GM19452 (cell line): ENCODE measurements around the gene ACBD6.
"Not testable (repeated sequence)": the region's sequence is repeated elsewhere in the genome, so short reads cannot be mapped to it uniquely, and the experiment has no call there.

Source experiments
- ATAC-seq: cut with Tn5 transposase; IDR thresholded peaks from one replicate; pipeline ENCODE4 v1.9.1; 2021; ENCODE audit not compliant: unreplicated experiment

Gene ACBD6

DNA sequence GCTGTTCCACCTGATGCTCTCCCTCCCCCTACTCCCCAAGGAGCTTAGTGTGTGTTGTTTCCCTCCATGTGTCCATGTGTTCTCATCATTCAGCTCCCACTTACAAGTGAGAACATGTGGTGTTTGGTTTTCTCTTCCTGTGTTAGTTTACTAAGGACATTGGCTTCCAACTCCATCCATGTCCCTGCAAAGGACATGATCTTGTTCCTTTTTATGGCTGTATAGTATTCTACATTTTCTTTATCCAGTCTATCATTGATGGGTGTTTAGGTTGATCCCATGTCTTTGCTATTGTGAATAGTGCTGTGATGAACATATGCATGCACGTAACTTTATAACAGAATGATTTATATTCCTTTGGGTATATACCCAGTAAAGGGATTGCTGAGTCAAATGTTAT is 81.2 kb downstream of the ACBD6 start:
- ATAC-seq: not testable (repeated sequence)

DNA sequence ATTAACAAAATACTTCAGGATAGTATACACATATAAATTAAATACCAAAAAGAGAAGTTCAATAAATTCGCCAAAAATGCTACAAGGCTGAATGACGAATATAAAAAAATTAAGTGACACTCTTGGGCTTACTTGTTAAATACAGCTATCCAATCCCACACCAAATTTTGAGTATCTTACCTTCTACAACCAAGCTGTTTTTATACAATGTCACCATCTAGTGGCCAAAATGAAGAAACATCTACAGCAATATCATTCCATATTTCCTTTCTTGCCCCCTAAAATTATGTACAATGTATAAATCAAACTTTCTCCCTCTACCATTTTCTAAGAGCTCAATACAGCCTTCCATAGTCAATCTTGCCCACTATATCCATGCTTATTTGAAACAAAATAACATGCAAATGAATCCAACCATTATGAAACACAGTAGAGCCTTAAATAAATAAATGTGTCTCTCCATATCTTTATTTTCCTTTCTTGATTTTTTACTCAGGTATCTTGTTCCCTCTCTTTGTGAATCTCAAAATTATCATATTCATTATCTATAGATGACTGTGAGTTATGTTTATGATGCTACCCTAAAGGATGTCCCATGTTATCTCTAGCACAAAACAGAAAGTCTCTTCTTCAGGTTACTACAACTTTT is 86.3 kb downstream of the ACBD6 start:
- ATAC-seq: no peak

DNA sequence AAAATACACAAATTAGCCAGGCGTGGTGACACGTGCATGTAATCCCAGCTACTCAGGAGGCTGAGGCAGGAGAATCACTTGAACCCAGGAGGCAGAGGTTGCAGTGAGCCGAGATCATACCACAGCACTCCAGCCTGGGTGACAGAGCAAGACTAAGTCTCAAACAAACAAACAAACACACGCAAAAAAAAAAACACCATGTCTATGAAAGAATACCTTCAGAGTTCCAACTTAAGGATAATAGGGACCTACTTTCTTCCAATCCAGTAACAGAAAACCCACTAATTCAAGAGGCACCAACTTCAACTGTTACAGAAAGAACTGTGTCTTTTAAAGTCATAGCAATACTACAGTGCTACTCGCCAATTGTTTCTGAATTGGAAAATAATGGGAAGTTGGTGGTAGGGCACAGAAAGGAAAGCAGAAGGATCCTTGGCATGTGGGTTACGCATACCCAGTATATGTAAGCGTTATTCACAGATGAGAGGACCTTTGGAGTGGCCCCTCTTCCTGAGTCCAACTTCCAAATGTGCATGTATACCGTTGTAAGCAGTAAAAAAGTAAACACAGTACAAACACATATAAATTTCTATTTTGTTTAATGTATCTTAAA is 87.0 kb downstream of the ACBD6 start:
- ATAC-seq: no peak

DNA sequence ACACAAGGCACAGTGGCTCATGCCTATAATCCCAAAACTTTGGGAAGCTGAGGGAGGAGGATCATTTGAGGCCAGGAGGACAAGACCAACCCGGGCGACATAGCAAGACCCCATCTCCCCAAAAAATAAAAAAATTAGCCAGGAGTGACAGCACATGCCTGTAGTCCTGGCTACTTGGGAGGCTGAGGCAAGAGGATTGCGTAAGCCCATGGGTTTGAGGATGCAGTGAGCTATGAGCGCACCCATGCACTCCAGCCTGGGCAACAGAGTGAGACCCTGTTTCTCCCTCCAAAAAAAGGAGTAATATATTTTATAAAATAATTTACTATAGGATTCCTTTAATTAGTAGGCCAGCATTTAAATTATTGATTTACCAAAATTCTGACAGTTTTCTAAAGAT is 89.8 kb downstream of the ACBD6 start:
- ATAC-seq: no peak

DNA sequence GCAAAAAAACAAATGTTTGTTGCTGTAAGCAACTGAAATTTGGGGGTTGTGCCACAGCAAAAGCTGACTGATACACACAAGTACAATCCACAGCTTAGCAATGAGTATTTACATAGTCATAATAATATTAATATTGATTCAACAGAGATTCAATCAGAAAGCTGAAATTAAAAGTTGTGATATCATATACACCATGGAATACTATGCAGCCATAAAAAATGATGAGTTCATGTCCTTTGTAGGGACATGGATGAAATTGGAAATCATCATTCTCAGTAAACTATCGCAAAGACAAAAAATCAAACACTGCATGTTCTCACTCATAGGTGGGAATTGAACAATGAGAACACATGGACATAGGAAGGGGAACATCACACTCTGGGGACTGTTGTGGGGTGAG is 94.2 kb downstream of the ACBD6 start:
- ATAC-seq: not testable (repeated sequence)

DNA sequence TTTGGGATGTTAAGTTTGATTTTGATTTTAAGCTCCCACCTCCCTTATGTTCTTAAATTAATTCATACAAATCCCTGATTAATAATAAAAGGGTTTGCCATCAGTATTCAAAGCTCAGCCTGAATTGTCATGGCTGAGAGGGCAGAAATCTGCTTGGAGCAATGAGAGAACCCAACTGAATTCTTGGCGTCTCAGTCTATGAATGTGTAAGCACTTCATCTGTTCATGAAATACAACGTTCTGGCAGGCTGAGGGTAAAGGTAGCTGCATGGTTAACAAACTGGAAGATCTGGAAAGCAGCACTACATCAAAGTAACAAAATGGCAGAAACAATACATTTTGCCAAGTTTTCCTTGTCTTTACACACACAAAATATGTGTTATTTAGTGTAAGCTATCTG is 95.3 kb downstream of the ACBD6 start:
- ATAC-seq: no peak

DNA sequence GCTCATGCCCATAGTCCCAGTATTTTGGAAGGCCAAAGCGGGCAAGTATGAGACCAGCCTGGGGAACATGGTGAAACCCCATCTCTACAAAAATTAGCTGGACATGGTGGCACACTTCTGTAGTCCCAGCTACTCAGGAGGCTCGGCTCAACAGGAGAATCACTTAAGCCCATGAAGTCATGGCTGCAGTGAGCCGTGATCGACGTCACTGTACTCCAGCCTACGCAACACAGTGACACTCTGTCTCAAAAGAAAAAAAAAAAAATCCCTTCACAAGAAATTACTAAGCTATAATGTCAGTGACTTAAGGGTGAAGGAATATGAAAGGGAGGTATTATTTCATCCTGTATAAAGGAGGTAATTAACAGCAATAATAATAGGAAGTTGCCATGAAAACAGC is 99.8 kb downstream of the ACBD6 start:
- ATAC-seq: no peak

DNA sequence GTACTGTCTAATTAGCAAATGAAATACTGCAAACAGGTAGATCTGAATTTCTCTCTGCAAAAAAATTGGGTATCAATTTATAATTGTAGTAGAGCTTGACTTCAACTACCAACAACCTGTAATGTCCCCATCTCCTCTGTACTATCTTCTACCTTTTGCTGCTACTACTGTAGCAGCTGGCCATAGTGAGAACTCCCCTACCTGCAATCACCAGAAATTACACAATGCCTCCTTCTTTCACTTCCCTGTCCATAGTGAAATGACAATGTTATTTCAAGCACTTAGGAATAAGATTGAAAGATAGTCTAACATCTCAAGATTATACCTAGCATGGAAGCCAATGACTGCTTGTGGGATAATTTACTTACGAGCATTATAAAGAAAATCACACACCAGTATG is 100.4 kb downstream of the ACBD6 start:
- no peak for ATAC-seq

DNA sequence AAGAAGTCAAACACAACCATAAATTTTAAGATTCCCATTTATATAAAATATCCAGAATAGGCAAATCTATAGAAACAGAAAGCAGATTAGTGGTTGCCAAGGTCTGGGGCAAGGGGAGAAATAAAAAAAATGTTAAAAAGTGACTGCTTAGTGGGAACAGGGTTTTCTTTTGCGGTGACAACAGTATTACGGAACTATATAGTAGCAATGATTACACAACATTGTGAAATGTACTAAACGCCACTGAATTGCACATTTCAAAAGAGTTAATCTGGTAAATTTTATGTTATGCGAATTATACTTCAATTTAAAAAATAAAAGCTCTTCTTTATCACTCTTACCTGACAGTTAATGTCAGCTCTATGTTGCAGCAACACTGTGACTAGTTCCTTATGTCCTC is 105.2 kb downstream of the ACBD6 start:
- no peak for ATAC-seq

DNA sequence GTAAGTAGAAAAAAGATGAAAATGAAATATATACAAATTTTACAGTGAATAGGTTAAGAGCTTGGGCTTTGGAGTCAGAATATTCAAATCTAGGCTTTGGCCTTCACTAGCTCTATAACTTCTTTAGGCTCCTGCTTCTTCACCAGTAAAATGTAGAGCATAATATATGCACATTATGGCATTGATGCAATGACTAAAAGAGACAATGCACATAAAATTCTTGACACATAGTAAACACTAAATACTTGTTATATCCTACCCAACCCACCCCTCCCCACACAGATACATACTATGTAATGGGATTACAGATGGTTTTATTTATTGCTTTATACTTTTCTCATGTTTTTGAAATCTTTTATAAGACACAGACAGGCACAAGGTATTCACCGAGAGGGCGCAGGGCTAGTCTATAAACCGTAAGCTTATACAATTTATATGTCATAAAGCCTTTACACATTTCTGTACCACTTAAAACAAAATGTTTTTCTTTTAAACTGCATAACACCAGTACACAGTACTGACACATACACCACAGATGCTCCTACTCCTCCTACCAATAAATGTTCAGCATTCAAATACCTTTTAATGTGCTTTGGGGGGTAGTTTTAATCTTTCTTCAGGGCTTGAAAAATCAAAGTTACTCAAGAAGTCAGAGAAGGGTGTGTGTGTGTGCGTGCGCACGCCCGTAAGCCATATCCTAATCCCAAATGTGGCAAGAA is 109.8 kb downstream of the ACBD6 start:
- ATAC-seq: no peak

DNA sequence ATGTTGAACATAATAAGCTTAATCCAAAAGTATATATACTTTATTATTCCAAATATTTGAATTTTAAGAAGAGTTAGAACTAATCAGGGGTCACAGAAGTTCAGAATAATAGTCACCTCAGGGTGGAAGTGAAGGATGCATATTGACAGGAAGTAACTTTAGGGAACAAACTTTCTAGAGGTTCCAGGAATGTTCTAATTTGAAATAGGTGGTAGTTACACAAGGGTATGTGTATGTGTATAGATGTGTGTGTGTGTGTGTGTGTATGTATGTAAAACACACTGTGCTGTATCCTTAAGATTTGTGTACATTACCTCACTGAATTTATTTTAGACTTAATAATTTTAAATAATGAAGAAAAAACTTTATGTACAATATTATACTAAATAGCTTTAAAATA is 110.4 kb downstream of the ACBD6 start:
- ATAC-seq: no peak

DNA sequence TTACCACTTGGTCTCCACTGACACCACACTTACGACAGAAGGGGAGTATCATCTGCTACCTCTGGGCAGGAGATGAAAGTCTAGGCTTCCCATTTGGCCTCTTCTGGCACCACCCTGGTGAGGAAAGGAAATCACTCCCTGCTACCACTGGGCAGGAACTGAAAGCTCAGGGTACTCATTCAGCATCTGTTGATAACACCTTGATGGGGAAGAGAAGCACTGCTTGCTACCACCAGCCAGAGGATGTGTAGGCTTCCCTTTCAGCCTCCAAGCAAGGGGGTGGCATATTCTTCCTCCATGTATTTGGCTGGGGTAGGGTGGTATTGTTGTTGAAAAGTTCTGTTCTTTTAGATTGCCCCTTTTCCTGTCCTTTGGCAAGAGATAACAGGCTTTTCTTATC is 115.0 kb downstream of the ACBD6 start:
- no peak for ATAC-seq

DNA sequence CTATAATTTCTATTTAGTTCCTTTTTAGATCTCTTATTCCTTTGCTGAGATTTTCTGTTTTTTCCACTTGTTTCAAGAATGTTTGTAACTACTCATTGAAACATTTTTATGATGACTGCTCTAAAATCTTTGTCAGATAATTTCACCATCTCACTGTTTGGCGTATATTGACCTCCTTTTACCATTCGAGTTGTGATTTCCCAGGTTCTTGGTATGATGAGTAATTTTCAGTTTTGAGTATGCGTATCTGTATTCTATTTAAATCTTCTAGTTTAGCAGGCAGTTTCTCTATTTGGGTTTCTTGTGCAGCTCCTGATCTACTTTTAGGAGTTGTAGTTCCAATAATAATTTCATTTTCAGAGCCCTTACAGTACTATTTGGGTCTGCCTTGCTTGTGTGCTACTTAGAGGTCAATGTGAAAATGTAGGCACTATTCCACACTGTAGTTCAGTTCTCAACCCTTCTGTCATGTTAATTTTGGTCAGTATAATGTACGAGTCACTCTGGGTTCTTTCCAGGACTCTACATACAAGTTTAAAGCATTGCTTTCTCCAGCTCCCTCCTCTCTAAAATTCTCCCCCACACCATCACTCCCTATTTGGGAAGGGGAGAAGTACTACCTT is 115.5 kb downstream of the ACBD6 start:
- ATAC-seq: no peak

DNA sequence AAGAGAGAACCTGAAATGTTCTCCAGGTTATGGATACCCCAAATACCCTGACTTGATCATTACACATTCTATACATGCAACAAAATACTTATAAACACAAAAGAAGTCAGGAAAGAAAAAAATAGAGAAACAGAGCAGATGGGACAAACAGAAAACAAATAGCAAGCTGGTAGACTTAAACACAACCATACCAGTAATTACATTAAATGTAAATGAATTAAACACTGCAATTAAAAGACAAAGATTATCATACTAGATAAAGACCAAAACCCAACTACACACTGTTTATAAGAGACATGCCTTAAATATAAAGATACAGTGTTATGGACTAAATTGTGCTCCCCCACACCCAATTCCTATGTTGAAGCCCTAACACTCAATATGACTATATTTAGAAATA is 117.2 kb downstream of the ACBD6 start:
- no peak for ATAC-seq

DNA sequence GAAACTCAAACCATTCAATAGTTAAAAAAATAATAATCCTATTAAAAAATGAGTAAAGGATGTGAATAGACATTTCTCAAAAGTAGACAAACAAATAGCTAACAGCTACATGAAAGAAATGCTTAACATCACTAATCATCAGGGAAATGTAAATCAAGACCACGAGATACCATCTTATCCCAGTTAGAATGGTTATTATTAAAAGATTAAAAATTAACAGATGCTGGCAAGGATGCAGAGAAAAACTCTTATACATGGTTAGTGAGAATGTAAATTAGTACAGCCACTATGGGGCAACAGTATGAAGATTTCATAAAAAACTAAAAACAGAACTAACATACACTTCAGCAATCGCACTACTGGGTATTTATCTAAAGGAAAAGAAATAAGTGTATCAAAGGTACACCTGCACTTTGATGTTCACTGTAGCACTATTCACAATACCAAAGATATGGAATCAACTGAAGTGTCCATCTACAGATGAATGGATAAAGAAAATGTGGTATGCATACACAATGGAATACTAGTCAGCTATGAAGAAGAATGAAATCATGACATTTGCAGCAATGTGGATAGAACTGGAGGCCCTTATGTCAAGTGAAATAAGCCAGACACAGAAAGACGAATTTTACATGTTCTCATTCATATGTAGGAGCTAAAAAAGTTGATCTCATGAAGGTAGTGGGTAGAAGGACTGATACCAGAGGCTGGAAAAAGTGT is 117.9 kb downstream of the ACBD6 start:
- no peak for ATAC-seq

DNA sequence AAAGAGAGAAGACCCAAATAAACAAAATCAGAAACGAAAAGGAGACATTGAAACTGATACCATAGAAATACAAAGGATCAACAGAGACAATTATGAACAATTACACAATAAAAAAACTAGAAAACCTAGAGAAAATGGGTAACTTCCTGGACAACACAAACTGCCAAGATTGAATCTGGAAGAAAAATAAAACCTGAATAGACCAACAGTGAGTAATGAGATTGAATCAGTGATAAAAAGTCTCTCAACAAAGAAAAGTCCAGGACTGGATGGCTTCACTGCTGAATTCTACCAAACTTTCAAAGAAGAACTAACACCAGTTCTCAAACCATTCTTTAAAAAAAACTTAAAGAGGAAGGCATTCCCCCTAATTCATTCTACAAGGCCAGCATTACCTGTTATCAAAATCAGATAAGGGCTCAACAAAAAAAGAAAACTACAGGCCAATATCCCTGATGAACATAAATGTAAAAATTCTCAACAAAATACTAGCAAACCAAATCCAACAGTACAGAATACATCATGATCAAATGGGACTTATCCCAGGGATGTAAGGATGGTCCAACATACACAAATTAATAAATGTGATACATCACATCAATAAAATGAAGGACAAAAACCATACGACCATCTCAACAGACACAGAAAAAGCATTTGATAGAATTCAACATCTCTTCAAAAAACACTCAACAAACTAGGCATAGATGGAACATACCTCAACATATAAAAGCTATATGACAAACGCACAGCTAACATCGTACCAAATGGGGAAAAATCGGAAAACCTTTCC is 119.9 kb downstream of the ACBD6 start:
- ATAC-seq: no peak

DNA sequence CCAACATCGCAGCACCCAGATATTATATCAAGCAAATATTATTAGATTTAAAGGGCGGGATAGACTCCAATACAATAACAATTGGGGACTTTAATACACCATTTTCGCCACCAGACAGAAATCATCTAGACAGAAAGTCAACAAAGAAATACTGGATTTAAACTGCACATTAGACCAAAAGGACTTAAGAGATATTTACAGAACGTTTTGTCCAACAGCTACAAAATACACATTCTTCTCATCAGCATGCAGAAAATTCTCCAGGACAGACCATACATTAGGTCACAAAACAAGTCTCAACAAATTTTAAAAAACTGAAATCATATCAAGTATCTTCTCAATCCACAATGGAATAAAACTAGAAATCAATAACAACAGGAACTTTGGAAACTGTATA is 121.2 kb downstream of the ACBD6 start:
- no peak for ATAC-seq

DNA sequence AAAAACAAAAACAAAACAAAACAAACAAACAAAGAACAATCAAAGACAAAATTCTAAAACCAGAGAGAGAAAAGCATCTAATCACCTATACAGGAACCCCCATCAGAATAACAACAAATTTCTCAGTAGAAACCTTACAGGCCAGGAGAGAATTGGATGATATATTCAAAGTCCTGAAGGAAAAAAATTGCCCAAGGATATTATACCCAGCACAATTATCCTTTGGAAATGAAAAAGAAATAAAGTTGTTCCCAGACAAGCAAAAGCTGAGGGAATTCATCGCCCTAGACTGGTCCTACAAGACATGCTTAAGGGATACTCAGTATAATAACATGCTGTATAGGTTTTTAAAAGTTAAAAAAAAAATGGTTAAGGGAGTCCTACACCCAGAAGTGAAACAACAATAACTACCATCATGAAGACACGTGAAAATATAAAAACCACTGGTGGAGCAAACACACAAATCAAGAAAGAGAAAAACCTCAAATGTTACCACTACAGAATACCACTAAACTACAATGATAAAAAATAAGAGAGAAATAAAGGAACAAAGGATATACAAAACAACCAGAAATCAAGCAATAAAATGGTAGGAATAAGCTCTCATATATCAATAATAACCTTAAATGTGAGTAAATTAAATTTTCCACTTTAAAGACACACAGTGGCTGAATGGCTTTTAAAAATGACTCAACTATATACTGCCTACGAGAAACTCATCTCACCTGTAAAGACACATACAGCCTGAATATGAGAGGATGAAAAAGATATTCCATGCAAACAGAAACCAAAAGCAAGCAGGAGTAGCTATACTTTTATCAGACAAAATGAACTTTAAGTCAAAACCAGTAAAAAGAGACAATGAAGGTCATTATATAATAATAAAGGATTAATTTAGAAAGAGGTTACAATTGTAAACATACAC is 121.9 kb downstream of the ACBD6 start:
- ATAC-seq: no peak

DNA sequence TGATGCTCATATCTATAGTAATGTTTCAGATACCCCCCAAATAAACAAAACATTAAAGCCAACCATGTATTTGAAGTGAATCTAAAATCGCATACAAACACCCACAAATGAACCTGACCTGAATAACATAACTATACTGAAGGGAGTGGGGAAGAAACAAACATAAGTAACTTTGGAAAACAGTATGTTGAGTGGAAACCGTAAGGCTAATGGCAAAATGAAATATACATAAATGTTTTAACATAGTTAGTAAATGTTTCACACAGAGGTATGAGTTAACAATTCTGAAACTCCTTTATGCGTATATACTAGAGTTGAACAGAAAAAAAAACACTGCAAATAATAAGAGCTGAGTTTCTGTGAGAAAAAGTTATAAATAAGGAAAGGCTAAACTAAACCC is 125.6 kb downstream of the ACBD6 start:
- ATAC-seq: no peak

DNA sequence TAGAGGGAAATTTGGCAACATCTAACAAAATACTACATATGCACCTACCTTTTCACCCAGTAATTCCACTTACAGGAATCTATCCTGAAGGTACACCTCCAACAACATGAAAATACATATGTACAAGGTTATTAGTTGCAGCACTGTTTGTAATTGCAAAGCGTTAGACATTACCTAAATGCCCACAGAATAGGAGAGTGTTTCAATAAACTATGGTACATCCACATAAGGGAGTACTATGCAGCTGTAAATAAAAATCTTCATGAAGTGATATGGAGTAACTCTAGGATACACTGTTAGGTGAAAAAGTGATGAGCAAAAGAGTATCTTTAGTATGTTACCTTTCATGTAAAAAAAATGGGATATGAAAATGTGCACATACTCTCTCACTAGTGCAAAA is 126.1 kb downstream of the ACBD6 start:
- no peak for ATAC-seq
